H54 (cell line): ENCODE measurements around the gene GGTLC2.
"Not testable (repeated sequence)": the region's sequence is repeated elsewhere in the genome, so short reads cannot be mapped to it uniquely, and the experiment has no call there.

Experiments
- DNase-seq: peaks from one replicate; pipeline ENCODE4 v3.0.0; 2011; ENCODE audit warnings: low spot score, mixed read lengths; ENCODE audit not compliant: insufficient read length
- FAIRE-seq: peaks from 3 replicates; lab custom pipeline; 2011; peaks lifted over from hg19 to GRCh38; lab: Jason Lieb, UNC
- POLR2A ChIP-seq: IDR thresholded peaks from 2 replicates; pipeline ENCODE4 v1.6.1; 2011; ENCODE audit warnings: low read depth, mild to moderate bottlenecking, low read length

GGTLC2 gene

GRCh38 chr22:22644314-22644713 lies at the start of gene GGTLC2:
Gene GGTLC2 (plus strand): TSS chr22:22644614. CDS start chr22:22646346, 1,732 bp downstream.
- not testable (repeated sequence) for DNase-seq, FAIRE-seq

GRCh38 chr22:22595001-22595835 lies 49.2 kb upstream of the GGTLC2 start:
- DNase-seq: no peak
- no peak for TF ChIP-seq POLR2A
- FAIRE-seq: no peak

GRCh38 chr22:22598144-22598543 lies 46.3 kb upstream of the GGTLC2 start:
- no peak for FAIRE-seq
- no peak for TF ChIP-seq POLR2A
- DNase-seq: no peak

- no peak for FAIRE-seq
- no peak for DNase-seq
- TF ChIP-seq POLR2A: no peak
These were observed 45.2 kb upstream of the GGTLC2 start for GRCh38 chr22:22599248-22599647.

GRCh38 chr22:22600531-22601261 lies 43.7 kb upstream of the GGTLC2 start:
- TF ChIP-seq POLR2A: no peak
- FAIRE-seq (no peak), DNase-seq (no peak)

- no peak for DNase-seq
- no peak for FAIRE-seq
- no peak for TF ChIP-seq POLR2A
These were observed 40.9 kb upstream of the GGTLC2 start for GRCh38 chr22:22603470-22603947.

GRCh38 chr22:22604326-22605073 lies 39.9 kb upstream of the GGTLC2 start:
- DNase-seq: no peak
- no peak for FAIRE-seq
- no peak for TF ChIP-seq POLR2A

GRCh38 chr22:22605074-22605404 lies 39.4 kb upstream of the GGTLC2 start:
- DNase-seq (no peak), FAIRE-seq (no peak)
- TF ChIP-seq POLR2A: no peak

GRCh38 chr22:22608022-22608421 lies 36.4 kb upstream of the GGTLC2 start:
- not testable (repeated sequence) for FAIRE-seq, DNase-seq

GRCh38 chr22:22609291-22609690 lies 35.1 kb upstream of the GGTLC2 start:
- TF ChIP-seq POLR2A: no peak
- FAIRE-seq: no peak
- DNase-seq: no peak

GRCh38 chr22:22612516-22612915 lies 31.9 kb upstream of the GGTLC2 start:
- FAIRE-seq: no peak

GRCh38 chr22:22614065-22614464 lies 30.3 kb upstream of the GGTLC2 start:
- DNase-seq (no peak), FAIRE-seq (no peak)
- TF ChIP-seq POLR2A: no peak

More at GRCh38 chr22:22612516-22612915, 31.9 kb upstream of the GGTLC2 start:
- no peak for TF ChIP-seq POLR2A
- no peak for DNase-seq

- no peak for FAIRE-seq
- DNase-seq: no peak
- no peak for TF ChIP-seq POLR2A
These were observed 27.8 kb upstream of the GGTLC2 start for GRCh38 chr22:22616636-22617035.

GRCh38 chr22:22618448-22618847 lies 26.0 kb upstream of the GGTLC2 start:
- DNase-seq: no peak
- TF ChIP-seq POLR2A: no peak
- FAIRE-seq: no peak
